A172 (cell line): Measurements from ENCODE around the gene PSMC3. TPM values are rescaled to one million over a fixed set of nuclear protein-coding genes. Genes with fewer than 3 reads are reported as not detected.

Experiments
- DNase-seq: peaks from one replicate; pipeline ENCODE4 v3.0.0-alpha.2; 2015; ENCODE audit warnings: low spot score
- total RNA-seq: library from RNA; depleted of rRNA; stranded (reverse); fragments of >200 nt; shearing (Covaris generic); gene quantifications from 2 replicates; pipeline ENCODE4 v1.2.3, GENCODE V29; 2014; rRNA removed

Gene PSMC3
- total RNA-seq, 1 experiment from 2014 or later: 665 TPM

GRCh38 chr11:47376525-47377371 lies 49.5 kb downstream of the PSMC3 start:
- DNase-seq: no peak

GRCh38 chr11:47376107-47376524 lies 50.1 kb downstream of the PSMC3 start:
- no peak for DNase-seq

DNA sequence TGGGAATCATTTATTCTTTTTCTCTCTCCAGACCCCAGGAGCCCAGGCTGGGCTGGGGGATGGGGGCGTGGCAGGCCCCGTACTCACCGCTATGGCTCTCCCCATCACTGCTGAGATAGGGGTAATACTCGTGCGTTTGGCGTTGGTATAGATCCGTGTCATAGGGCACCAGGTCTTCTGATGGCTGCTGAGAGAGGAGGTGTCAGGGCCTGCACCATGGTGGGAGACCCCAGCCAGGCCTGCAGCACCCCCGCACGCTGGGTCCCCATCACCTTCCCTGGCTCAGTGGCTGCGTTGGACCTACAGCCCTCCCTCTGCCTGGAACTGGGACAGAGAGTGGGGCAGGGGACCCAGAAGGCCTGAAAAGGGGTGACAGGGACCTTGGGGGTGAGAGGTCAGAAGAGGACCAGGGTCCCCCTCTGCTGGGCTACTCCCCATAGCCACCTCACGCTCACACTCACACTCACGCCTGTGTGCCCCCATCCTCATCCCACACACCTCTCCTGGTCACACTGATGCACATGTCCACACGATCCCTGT lies 50.6 kb downstream of the PSMC3 start:
- DNase-seq: no peak

GRCh38 chr11:47375020-47375419 lies 51.2 kb downstream of the PSMC3 start:
- no peak for DNase-seq

DNA sequence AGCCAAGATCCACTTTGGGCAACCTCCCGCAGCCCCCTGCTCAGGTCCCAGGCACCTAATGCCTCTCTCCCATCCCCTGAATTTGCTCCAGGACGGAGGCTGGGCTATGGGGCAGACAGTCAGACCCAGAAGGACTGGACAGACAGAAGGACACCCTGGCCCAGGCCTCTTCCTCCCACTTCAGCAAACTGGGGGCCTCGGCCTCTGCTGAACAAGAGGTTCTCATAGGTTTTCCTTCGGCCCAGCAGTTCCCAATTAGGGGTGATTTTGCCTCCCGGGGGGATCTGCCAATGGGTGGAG lies 51.6 kb downstream of the PSMC3 start:
- no peak for DNase-seq

DNA sequence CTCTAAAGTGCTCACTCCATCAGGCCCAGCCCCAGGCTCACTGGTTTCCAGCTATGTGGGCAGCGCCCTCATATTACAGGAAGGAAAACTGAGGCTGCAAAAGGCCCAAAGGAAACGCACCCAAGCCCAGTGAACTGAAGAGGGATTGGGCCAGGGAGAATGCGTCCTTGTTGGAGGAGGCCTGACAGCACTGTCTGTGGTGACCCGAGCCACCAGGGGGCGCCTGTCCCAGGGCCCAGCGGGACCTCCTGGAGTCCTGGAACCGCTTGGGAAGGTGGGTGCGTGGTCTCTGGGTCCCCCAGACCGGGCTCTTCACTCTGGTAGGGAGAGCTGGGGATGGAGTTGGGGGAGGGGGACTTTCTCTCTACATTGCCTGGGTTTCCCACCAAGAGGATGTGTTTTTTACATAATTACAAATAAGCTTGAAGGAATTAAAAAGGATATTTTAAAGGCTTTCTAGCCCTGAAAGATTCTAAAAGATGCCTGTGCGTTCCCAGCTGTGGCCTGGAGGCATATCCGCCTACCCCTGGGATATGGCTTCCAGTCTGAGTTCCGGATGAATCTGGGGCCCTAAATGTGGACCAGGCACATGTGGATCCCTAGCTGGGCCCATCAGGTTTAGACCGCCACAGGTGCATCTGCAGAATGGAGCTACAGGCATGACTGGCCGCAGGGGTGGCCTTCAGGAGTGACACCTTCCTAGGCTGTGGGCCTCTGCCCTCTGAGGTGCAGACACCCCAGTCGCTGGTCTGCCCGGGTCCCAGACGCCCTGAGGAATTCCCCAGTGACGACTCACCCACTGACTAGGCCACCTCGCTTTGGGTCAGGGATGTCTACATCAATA lies 52.1 kb downstream of the PSMC3 start:
- peak; percentile 57 for DNase-seq

DNA sequence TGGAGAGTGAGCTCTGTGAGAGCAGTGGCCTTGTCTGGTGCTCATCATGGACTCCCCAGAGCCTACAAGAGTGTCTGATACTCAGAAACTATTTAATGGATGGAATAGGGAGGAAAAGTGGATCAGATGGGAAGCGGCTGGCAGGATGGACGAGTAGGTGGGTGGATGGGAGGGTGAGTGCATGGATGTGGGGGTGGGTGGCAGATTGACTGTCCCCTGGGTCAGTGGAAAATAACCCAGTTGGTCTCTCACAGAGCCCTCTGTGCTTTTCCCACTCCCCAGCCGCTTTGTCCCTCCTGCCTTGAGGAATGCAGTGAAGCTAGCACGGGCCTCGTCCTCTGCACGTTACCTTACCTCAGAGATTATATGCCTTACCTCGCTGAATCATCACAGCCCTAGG lies 53.8 kb downstream of the PSMC3 start:
- no peak for DNase-seq

- no peak for DNase-seq
These were observed 56.6 kb downstream of the PSMC3 start for GRCh38 chr11:47369676-47370075.

Other genes with a start within 250 kb of the PSMC3 start
- 106 and 166 TPM in 2 replicates for gene ARFGAP2, start 249.6 kb downstream of the PSMC3 start, total RNA-seq
- 28.7 and 32.2 TPM in 2 replicates for gene PACSIN3, start 240.0 kb downstream of the PSMC3 start, total RNA-seq
- 86.1 and 110 TPM in 2 replicates for gene DDB2, start 211.5 kb downstream of the PSMC3 start, total RNA-seq
- 24.6 and 29.9 TPM in 2 replicates for gene ACP2, start 177.6 kb downstream of the PSMC3 start, total RNA-seq
- gene NR1H3, start 168.4 kb downstream of the PSMC3 start, total RNA-seq: 18.1 and 23.5 TPM in 2 replicates
- 16.5 and 23.1 TPM in 2 replicates for gene MADD, start 156.3 kb downstream of the PSMC3 start, total RNA-seq
- gene MYBPC3, start 73.7 kb downstream of the PSMC3 start, total RNA-seq: not detected in 2 replicates
- gene SPI1, start 47.9 kb downstream of the PSMC3 start, total RNA-seq: 0.10 TPM in 1 of 2 replicates, not detected in the other
- gene SLC39A13, start 17.8 kb downstream of the PSMC3 start, total RNA-seq: 103 and 108 TPM in 2 replicates
- not detected in 2 replicates for gene RAPSN, start 22.7 kb upstream of the PSMC3 start, total RNA-seq
- gene CELF1, start 126.7 kb upstream of the PSMC3 start, total RNA-seq: 94.7 and 115 TPM in 2 replicates
- gene PTPMT1, start 139.2 kb upstream of the PSMC3 start, total RNA-seq: 225 and 253 TPM in 2 replicates
- 44.7 and 60.4 TPM in 2 replicates for gene KBTBD4, start 152.5 kb upstream of the PSMC3 start, total RNA-seq
- gene NDUFS3, start 152.6 kb upstream of the PSMC3 start, total RNA-seq: 152 and 165 TPM in 2 replicates
- not detected in 2 replicates for gene FAM180B, start 160.2 kb upstream of the PSMC3 start, total RNA-seq
- not detected in 2 replicates for gene C1QTNF4, start 168.0 kb upstream of the PSMC3 start, total RNA-seq
- 250 and 254 TPM in 2 replicates for gene MTCH2, start 216.1 kb upstream of the PSMC3 start, total RNA-seq